ENCODE data around the gene HLCS. TPM values are rescaled to one million over a fixed set of nuclear protein-coding genes. Genes with fewer than 3 reads are reported as not detected.

Gene HLCS
- total and polyA plus RNA-seq, 2 donors (not counting 1 experiment from before 2014, with no cell fraction given), result 23.1 to 40.0 TPM

- H3K9me3 ChIP-seq (ENCODE audit: control insufficient read depth, insufficient read depth, low read depth, low read length), result no peaks in the 10 kb centered on the region
- no peaks in the 10 kb centered on the region for H3K79me2 ChIP-seq (ENCODE audit: control insufficient read depth, insufficient read depth, low read length)
- TF ChIP-seq, protein P1, sequence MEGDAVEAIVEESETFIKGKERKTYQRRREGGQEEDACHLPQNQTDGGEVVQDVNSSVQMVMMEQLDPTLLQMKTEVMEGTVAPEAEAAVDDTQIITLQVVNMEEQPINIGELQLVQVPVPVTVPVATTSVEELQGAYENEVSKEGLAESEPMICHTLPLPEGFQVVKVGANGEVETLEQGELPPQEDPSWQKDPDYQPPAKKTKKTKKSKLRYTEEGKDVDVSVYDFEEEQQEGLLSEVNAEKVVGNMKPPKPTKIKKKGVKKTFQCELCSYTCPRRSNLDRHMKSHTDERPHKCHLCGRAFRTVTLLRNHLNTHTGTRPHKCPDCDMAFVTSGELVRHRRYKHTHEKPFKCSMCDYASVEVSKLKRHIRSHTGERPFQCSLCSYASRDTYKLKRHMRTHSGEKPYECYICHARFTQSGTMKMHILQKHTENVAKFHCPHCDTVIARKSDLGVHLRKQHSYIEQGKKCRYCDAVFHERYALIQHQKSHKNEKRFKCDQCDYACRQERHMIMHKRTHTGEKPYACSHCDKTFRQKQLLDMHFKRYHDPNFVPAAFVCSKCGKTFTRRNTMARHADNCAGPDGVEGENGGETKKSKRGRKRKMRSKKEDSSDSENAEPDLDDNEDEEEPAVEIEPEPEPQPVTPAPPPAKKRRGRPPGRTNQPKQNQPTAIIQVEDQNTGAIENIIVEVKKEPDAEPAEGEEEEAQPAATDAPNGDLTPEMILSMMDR (conservative IDR thresholded peaks at IDR 0.05 in 1 of 2, IDR thresholded peaks at IDR 0.05 in 1 of 2; ENCODE audit: low read depth in 1 of 2, low read length in 2 of 2), result no peak
- no peak for TF ChIP-seq EZH2 (IDR thresholded peaks at IDR 0.05; ENCODE audit: low read length, missing control alignments)
- H3K4me3 ChIP-seq (replicated peaks in 1 of 4; ENCODE audit: control extremely low read depth in 1 of 4, insufficient read depth in 1 of 4, low read depth in 3 of 4, low read length in 4 of 4), result no peak overlapping the region
- no peak overlapping the region for H3K9ac ChIP-seq (ENCODE audit: insufficient read depth, low read length)
- DNase-seq (ENCODE audit: low read depth in 2 of 2), result no peak
- H3K27me3 ChIP-seq (ENCODE audit: control insufficient read depth, insufficient read depth, low read length), result no peaks in the 10 kb centered on the region
- no peaks in the 10 kb centered on the region for H4K20me1 ChIP-seq (ENCODE audit: control insufficient read depth, extremely low read depth, insufficient read depth, low read length)
- peaks cover 4% of the 10 kb centered on the region for H3K4me1 ChIP-seq (ENCODE audit: control insufficient read depth, extremely low read depth, insufficient read depth, low read length)
- no peak overlapping the region for H2AFZ ChIP-seq (ENCODE audit: low read length)
- no peaks in the 10 kb centered on the region for H3K36me3 ChIP-seq (ENCODE audit: control insufficient read depth, insufficient read depth, low read length)
- H3K27ac ChIP-seq (ENCODE audit: insufficient read depth, low read length), result no peak overlapping the region
- no peak overlapping the region for H3K4me2 ChIP-seq (ENCODE audit: extremely low read depth, insufficient read depth, low read length)
Observed at GRCh38 chr21:36800734-36801133, 165.7 kb downstream of the HLCS start.

GRCh38 chr21:36799869-36800268 lies 166.6 kb downstream of the HLCS start:
- no peaks in the 10 kb centered on the region for H3K36me3 ChIP-seq (ENCODE audit: control insufficient read depth, insufficient read depth, low read length)
- peak in 1 of 2 donors; percentile 45 for DNase-seq (ENCODE audit: low read depth in 2 of 2)
- H3K9ac ChIP-seq (ENCODE audit: insufficient read depth, low read length), result no peak overlapping the region
- H3K27me3 ChIP-seq (ENCODE audit: control insufficient read depth, insufficient read depth, low read length), result no peaks in the 10 kb centered on the region
- peak overlapping the region; percentile 17 for H2AFZ ChIP-seq (ENCODE audit: low read length)
- TF ChIP-seq, protein P1 (conservative IDR thresholded peaks at IDR 0.05 in 1 of 2, IDR thresholded peaks at IDR 0.05 in 1 of 2; ENCODE audit: low read depth in 1 of 2, low read length in 2 of 2), result no peak
- TF ChIP-seq EZH2 (IDR thresholded peaks at IDR 0.05; ENCODE audit: low read length, missing control alignments), result no peak
- no peak overlapping the region for H3K4me3 ChIP-seq (replicated peaks in 1 of 4; ENCODE audit: control extremely low read depth in 1 of 4, insufficient read depth in 1 of 4, low read depth in 3 of 4, low read length in 4 of 4)
- no peaks in the 10 kb centered on the region for H3K9me3 ChIP-seq (ENCODE audit: control insufficient read depth, insufficient read depth, low read depth, low read length)
- peak overlapping the region; percentile 64 for H3K27ac ChIP-seq (ENCODE audit: insufficient read depth, low read length)
- no peaks in the 10 kb centered on the region for H4K20me1 ChIP-seq (ENCODE audit: control insufficient read depth, extremely low read depth, insufficient read depth, low read length)
- H3K79me2 ChIP-seq (ENCODE audit: control insufficient read depth, insufficient read depth, low read length), result no peaks in the 10 kb centered on the region
- H3K4me2 ChIP-seq (ENCODE audit: extremely low read depth, insufficient read depth, low read length), result peak overlapping the region; percentile 52
- H3K4me1 ChIP-seq (ENCODE audit: control insufficient read depth, extremely low read depth, insufficient read depth, low read length), result peaks cover 4% of the 10 kb centered on the region

DNA sequence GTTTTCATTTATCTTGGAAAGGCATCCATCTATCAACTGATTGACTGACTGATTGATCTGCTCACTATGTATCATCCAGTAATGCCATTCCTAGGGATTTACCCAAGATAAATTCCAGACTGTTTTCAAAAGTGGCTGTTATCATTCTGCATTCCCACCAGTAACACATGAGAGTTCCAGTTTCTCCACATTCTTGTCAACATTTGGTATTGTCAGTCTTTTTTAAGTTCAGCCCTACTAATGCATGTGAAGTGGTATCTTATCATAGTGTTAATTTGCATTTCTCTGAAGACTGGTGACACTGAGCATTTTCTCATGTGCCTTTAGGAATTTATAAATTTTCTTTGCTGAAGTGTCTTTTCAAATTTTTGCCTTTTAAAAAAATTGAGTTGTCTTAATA lies 168.0 kb downstream of the HLCS start:
- H3K27ac ChIP-seq (ENCODE audit: insufficient read depth, low read length), result no peak overlapping the region
- no peak overlapping the region for H3K9ac ChIP-seq (ENCODE audit: insufficient read depth, low read length)
- no peak overlapping the region for H2AFZ ChIP-seq (ENCODE audit: low read length)
- no peak overlapping the region for H3K4me3 ChIP-seq (replicated peaks in 1 of 4; ENCODE audit: control extremely low read depth in 1 of 4, insufficient read depth in 1 of 4, low read depth in 3 of 4, low read length in 4 of 4)
- H3K27me3 ChIP-seq (ENCODE audit: control insufficient read depth, insufficient read depth, low read length), result no peaks in the 10 kb centered on the region
- H4K20me1 ChIP-seq (ENCODE audit: control insufficient read depth, extremely low read depth, insufficient read depth, low read length), result no peaks in the 10 kb centered on the region
- H3K9me3 ChIP-seq (ENCODE audit: control insufficient read depth, insufficient read depth, low read depth, low read length), result no peaks in the 10 kb centered on the region
- no peak for DNase-seq (ENCODE audit: low read depth in 2 of 2)
- no peaks in the 10 kb centered on the region for H3K79me2 ChIP-seq (ENCODE audit: control insufficient read depth, insufficient read depth, low read length)
- peaks cover 4% of the 10 kb centered on the region for H3K4me1 ChIP-seq (ENCODE audit: control insufficient read depth, extremely low read depth, insufficient read depth, low read length)
- H3K36me3 ChIP-seq (ENCODE audit: control insufficient read depth, insufficient read depth, low read length), result no peaks in the 10 kb centered on the region
- H3K4me2 ChIP-seq (ENCODE audit: extremely low read depth, insufficient read depth, low read length), result no peak overlapping the region
- TF ChIP-seq EZH2 (IDR thresholded peaks at IDR 0.05; ENCODE audit: low read length, missing control alignments), result no peak
- TF ChIP-seq, protein P1 (conservative IDR thresholded peaks at IDR 0.05 in 1 of 2, IDR thresholded peaks at IDR 0.05 in 1 of 2; ENCODE audit: low read depth in 1 of 2, low read length in 2 of 2), result no peak
